GM18909 (cell line): ENCODE data around the gene MAP3K5.
"Not testable (repeated sequence)": the region's sequence is repeated elsewhere in the genome, so short reads cannot be mapped to it uniquely, and the experiment has no call there.

Experiments used
- ATAC-seq: cut with Tn5 transposase; IDR thresholded peaks from one replicate; pipeline ENCODE4 v1.9.1; 2021; ENCODE audit warnings: mild to moderate bottlenecking; ENCODE audit not compliant: unreplicated experiment, poor library complexity

MAP3K5 gene

DNA sequence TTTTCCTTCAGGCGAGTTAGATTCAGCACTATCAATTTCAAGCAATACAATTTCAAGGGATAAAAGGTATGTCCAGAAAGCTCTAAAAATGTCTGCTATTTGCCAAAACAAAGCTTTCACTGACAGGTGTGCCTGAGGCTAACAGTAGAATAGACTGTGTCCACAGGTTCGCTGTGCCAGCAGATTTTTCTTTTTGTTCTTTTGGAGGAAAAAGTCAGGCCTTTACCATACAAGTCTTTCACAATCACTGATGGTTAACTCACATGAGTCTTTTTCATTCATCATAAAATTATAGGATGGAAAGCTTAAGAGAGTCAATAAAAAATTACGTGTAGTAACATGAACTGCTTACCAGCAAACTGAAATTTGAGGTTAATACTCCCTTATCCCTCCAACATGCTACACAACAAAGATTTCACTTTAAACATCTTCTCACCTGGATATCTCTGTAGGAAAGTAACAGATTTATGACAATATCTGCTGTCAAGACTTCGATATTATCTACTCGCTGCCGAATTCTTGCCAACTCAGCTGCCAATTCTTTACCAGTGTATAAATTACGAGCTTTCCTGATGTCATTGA lies 95.4 kb downstream of the MAP3K5 start:
- ATAC-seq, result no peak

DNA sequence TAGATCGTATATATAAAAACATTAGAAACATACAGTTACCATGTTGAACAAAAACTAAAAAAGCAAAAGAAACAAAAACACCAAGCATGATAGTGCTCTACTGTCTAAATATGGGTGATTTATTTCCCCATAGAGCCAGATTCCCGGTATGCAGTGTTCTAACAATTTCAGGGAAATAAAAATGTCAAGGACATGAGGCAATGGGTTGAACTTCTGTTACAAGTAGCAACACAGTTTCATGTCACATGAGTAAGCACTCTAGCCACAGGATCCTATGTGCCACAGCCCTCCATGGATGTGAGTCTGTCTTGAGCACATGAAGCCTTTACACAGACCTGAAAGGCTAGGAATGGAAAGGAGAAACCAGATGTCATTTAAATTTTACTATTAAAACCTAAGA lies 96.0 kb downstream of the MAP3K5 start:
- no peak for ATAC-seq

DNA sequence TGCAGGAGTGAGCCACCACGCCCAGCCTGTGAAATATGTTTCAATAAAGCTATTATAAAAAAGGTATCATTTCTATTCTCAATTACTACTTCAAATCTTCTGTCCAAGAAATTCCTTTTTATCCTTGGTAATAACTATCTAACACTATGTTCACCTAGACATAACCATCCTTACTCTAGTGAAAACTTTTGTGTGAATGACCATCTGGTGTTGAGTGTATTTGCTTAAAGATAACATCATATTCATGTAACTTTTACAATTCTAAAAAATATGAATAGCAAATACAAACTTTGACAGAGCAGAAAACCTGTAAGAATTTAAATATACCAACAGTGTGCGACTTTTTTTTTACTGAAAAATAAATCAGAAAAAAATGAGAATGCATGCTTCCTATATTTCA lies 96.9 kb downstream of the MAP3K5 start:
- ATAC-seq, result no peak

DNA sequence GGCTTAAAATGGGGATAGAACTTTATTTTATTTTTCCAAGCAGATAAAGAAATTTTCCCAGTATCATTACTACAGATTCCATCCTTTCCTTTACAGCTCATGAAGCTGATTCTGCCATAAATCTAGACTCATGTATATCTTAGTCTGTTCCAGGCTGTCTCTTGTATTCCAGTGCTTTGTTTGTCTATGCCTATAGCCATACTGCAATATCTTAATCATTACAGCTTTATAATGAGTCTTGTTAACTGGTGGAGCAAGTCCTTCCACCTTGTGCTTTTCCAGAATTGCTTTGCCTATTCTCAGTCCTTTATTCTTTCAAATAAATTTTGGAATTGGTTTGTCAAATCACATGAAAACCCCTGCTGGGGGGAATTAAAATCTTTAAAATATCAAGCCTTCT lies 99.2 kb downstream of the MAP3K5 start:
- no peak for ATAC-seq

DNA sequence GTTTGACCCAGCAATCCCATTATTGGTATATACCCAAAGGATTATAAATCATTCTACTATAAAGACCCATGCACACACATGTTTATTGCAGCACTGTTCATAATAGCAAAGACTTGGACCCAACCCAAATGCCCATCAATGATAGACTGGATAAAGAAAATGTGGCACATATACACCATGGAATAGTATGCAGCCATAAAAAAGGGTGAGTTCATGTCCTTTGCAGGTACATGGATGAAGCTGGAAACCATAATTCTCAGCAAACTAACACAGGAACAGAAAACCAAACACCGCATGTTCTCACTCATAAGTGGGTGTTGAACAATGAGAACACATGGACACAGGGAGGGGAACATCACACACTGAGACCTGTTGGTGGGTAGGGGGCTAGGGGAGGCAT lies 104.4 kb downstream of the MAP3K5 start:
- not testable (repeated sequence) for ATAC-seq

DNA sequence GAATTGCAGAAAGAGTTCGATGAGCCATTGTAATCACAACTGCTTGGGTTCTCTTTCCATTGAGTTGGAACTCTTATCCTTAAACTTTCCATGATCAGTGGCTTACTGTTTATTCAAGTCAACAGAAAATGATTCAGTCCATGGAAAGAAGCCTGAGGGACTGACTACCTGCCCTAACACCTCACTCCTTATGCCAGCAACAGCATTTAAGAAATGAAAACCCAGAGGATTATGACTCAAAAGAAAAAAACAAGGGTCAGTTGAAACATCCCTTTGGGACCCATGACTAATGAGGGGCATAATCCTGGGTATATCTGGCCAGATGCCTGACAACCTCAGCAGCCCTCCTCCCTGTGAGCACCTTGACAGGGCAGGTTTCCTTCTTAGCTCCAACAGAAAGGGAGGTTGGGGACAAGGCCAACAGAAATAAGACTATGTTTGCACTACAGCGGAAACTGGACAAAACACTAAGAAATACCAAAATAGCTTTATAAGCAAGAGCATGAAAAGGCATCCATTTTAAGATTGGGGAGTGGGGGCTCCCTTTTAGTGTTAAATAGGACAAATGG lies 106.7 kb downstream of the MAP3K5 start:
- no peak for ATAC-seq

DNA sequence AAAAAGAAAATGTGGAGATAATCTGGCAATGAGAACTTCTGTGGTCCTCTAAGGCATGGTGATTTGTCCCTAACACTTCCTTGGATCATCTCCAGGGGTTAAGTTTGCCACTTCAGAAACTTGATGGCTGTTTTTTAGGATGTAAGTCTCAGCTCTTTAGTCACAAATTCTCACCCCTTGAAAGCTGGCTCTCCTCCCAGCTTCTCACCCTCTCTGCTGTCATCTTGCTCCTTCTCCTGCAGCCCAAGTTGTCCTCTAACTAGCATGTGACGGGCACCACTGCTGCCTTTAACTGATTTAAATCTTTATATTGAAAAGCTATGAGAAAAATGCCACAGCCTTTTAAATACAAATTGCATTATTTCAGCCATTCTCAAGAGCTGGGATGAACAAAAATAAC lies 107.8 kb downstream of the MAP3K5 start:
- ATAC-seq, result no peak

DNA sequence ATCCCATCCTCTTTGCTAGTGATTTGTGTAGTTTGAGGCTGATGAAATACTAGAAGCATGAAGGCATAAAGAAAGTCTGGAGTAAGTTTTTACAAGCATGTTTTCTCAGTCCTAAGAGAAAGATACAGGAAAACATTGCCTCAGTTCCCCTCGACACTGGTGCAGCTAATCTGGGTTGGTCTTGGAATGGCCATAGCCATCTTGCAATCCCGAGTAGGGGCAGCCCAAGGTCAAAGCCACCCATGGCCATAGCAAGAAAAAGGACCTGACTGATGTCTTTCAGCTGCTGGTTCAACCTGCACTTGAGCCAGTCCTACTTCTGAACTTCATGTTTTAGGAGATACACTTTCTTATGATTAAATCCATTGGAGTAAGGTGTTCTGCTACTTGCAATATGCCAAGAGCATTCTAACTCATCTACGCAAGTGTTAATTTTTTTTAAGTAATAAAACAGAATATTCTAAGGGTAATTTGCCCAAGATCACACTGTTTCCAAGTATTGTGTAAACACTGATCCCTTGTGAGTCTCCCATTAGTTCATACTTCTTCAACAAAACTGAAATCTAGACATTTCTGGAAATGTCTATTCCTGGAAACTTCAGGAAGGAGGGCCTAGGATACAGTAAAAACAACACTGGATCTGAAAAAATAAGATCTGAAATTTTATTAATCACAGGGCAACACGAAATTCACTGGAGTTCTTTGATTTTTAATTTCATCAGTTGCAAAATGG lies 108.9 kb downstream of the MAP3K5 start:
- ATAC-seq, result no peak

DNA sequence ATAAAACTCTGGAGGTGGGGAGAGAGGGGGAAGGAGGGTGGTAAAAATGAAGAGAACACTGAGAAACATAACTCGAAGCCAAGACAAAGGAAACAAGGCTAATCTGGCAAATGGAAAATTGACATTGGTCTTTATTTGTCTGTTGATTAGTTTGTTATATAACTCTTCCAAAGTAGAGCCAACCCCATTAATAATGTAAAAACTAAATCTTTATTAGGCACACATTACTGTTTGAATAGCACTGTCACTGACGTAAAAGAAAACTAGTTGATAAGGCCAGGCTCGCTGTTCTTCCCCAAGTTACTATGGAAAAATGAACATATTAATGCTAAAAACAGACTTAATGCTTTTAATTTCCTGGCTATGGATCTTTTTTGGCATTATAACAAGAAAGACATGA lies 110.0 kb downstream of the MAP3K5 start:
- no peak for ATAC-seq

DNA sequence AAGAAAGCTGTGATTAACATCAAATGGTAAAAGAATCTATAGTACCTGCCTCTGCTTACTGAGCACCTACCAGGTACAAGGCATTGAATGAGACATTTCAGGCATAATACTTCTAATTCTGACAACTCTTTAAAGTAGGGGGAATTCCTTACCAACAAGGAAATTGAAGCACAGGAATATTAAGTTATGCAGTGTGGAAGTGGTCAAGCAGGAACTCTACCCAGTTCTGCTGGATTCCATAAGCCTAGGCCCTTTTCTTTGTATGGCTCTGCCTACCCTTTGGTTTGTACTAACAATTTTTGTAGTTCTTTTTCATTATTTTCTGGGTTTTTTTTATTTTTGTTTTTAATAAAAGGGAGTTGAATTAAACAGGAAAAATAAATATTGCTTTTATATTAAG lies 114.5 kb downstream of the MAP3K5 start:
- no peak for ATAC-seq

DNA sequence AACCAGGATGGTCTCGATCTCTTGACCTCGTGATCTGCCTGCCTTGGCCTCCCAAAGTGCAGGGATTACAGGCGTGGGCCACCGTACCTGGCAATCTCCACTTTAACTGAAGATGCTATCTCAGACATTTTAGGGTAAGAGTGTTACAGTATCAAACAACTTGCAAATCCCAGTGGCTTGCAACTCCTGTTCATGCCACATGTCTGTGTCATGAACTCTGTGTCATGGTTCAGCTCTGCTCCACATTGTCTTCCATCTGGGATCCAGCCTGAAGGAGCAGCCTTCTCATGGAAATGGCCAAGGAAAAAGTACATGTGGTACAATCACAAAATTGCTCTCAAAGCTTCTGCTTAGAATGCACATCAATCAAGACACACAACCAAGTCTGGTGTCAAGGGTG lies 114.9 kb downstream of the MAP3K5 start:
- ATAC-seq, result no peak

DNA sequence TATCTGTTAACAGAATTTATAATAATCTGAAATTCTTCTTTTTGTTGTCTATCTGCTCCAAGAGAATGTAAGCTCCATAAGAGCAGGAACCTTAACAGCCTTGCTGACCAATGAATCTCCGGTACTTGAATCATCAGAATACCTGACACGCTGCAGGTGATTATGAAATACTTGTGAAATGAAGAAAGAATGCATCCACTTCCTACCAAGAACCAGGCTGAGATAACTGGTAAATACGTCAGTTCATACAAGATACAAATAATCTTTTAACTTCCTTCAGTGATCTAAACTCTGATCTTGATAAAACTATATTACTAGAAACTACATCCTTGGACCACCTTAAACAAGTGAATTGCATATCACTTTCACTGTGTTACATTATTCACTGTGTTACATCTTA lies 116.2 kb downstream of the MAP3K5 start:
- no peak for ATAC-seq

DNA sequence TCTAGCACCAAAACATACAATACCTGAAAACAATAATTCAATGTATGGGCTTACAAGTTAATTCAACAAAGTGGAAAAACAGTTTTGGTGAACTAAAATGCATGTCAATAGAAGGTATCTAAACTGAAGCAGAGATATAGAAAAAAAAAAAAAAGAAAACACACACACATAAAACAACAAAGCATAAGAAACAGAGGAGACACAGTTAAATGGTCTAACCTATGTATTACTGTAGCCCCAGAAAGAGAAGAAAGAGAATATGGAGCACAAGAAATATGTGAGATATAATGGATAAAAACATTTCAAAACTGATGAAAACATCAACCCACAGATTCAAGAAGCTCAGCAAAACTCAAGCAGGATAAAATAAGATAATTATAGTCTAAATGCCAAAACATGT lies 118.7 kb downstream of the MAP3K5 start:
- no peak for ATAC-seq

DNA sequence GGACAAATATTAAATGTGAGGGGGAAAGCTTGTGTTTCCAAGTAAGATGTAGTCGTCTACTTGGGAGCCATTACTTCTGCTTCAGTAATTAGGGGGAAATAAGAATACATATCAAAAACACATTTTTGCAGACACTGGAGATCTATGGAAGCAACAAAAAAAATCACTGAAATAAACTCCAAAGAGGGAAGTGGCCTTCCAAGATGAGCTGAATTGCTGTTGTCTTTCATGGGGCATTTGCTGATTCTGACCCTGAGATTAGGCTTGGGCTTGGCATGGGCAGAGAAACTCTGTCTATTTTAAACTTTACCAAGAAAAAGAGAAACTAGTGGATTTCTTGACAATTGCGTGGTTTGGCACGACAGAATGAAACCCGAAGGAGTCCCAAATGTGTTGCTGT lies 120.1 kb downstream of the MAP3K5 start:
- ATAC-seq, result no peak

DNA sequence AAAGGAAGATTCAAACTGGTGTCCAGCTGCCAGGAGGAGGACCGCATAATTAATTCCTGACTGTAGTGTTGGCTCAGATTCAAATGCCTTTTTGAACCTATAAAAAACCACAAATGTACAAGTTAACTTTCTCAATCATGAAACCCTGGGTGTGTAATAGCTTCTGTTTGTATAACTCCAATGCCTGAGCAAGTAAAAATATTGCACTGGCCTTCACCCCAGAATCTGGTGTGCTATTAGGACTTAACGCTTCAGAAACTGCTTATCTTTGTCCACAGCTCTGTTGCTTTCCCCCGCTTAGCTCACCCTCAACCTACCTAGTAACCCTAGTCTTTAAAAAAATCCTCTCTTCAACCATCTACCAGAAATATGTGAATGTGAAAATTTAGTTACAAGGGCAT lies 123.0 kb downstream of the MAP3K5 start:
- no peak for ATAC-seq

DNA sequence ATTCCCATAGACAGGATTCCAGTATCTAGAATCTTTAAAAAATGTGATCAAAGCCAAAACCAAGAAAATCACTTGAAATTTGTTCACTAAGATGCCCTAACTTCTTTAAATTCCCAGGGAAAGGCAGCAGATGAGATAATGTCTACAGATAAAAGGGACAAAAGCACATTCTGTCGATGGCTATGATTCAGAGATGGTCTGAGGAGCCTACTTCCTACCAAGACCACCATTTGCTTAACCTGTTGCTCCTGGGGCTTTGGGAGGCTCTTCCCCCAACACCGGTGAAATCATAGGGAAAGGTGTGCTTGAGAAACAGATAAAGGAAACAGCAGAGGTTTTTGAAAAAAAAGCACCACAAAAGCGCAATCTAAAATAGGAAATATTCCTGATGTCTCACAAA lies 123.7 kb downstream of the MAP3K5 start:
- ATAC-seq, result no peak

DNA sequence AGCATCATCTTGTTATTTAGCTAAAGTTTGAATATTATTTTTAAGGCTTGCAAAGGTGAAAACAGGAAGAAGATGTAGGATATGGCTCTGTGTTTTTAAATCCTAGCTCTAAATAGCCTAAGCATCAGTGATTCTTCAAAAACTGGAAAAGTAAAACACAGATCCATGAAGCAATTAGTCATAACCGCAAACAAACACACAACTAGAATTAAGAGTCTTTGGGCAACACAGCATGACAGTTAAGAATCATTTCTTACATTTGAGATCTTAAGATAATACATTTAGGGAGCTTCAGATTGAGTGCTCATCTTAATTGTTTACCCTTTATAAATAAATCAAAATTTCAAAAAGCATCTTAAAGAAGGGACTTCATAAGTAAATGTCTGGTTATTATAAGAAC lies 126.2 kb downstream of the MAP3K5 start:
- ATAC-seq, result no peak

DNA sequence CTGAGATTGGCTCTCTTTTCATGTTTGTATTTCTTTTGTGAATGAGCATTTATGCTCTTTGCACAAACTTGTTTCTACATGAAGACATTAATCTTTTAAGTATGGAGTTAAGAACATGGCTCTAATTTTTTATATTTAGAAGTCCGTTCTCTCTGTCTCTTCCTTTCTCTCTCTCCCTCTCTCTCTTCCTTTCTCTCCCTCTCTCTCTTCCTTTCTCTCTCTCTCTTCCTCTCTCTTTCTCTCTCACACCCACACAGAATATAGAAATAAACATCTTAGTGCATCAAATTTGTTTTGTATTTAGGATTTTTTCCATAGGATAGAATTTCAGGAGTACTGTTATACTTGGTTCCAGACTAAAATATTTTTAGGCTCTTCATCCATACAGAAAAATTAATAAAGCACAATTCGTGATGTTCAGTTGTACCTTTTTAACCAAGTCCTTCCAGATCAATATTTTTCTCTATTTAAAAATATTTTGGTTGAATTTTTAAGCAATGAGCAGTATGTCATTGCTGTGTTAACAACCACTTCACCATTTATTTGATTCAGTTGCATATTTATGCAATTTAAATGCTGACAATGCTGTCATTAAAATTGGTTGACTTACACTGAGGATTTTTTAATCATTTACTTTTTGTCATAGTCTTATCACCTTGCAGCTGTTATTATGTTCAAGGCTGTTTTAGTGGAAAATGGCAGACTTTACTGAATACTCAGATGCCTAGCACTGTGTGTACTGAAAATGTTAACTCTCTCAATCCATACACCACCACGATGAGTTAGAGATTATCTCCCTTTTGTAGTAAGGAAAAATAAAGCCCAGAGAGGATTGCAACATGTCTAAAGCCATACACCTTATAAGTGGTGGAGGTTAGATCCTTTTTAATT lies 129.7 kb downstream of the MAP3K5 start:
- no peak for ATAC-seq

DNA sequence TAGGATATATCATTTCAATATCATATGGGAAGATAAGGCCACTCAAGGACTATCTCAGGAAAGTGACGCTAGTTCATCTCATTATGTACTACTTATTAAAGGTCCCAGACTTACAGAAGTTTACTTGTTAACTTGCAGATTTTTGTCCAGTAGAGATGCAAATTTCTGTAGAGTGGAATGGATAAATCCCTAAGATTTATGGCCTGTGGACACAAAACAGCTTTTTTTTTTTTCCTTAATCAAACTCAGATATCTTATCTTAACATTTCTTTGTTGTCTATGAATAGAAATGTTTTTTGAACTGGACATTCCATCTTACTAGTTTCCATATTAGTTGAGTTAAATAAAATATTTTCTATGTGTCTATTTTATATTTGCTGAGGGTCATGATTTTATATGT lies 131.6 kb downstream of the MAP3K5 start:
- no peak for ATAC-seq

DNA sequence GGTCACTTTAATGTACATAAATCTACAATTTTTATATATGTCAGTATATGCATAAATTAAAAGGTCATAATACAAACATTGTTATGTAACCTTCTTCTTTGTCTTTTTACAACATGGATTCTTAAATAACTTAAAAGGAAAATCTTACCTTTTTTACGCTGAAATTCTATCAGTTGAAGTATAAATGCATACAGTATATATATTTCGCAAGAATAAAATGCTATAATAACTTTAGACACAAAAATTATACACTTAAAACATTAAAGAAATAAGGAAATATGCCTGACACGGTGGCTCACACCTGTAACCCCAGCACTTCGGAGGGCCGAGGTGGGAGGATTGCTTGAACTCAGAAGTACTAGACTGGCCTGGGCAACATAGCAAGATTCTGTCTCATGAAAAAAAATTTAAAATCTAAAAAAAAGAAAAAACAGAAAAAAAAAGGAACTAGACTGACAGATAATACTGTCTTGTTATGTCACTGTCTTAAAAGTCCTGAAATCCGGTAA lies 132.2 kb downstream of the MAP3K5 start:
- ATAC-seq, result no peak

DNA sequence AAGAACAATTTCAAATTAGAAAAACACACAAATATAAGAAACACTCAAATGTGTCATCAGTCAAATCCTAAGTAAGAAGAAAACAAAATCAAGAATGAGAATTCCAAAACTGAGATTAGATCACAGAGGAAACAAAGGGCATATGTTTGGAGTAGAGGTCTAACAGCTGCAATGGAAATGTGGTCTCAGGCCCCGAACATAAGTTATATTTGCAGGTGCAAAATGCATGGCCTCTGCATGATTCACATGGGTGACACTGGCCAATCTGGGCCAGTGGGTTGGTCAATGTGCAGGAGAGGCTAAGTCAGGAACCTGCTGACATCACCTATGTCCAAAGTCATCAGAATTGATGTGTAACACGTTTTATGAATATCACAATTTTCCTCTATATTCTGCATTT lies 133.6 kb downstream of the MAP3K5 start:
- no peak for ATAC-seq
